ENCODE measurements around the gene MYO16.

GRCh38 chr13:109255141-109255856, 625.9 kb downstream of the MYO16 start:
- TF ChIP-seq CTCF (IDR thresholded peaks at IDR 0.05) (no peak), POLR2A (IDR thresholded peaks at IDR 0.05) (no peak)
